Suprapubic skin (tissue), 4 donors: Measurements from ENCODE around the gene R3HCC1L. TPM values are rescaled to one million over a fixed set of nuclear protein-coding genes. Genes with fewer than 3 reads are reported as not detected.
"Not testable (repeated sequence)": the region's sequence is repeated elsewhere in the genome, so short reads cannot be mapped to it uniquely, and the experiment has no call there.

Source experiments
- DNase-seq, 2 donors: peaks; one replicate each; pipeline ENCODE4 v3.0.0-alpha.2; 2019; ENCODE audit warnings: low spot score in 2 of 2
- H3K27ac ChIP-seq: fragments of 200-600 bp; sonication (generic); one replicate; pipeline ENCODE4 v1.5.1; 2019
- H3K27me3 ChIP-seq: fragments of 200-600 bp; sonication (generic); one replicate; pipeline ENCODE4 v1.5.1; 2019
- H3K36me3 ChIP-seq: fragments of 200-600 bp; sonication (generic); one replicate; pipeline ENCODE4 v1.5.1; 2019
- H3K4me1 ChIP-seq: fragments of 200-600 bp; sonication (generic); one replicate; pipeline ENCODE4 v1.5.1; 2019
- H3K4me3 ChIP-seq: fragments of 200-600 bp; sonication (generic); one replicate; pipeline ENCODE4 v1.5.1; 2019; ENCODE audit warnings: mild to moderate bottlenecking
- H3K9me3 ChIP-seq: fragments of 200-600 bp; sonication (generic); one replicate; pipeline ENCODE4 v1.5.1; 2019
- CTCF ChIP-seq, 2 donors: fragments of 200-600 bp in 1 of 2; fragments of 450-650 bp in 1 of 2; sonication (generic) in 1 of 2; IDR thresholded peaks; one replicate each; pipeline ENCODE4 v1.5.1; 2016 to 2019; ENCODE audit warnings: antibody characterized with exemption in 2 of 2, mild to moderate bottlenecking in 1 of 2, moderate library complexity in 1 of 2
- EP300 ChIP-seq: sonication (generic); formaldehyde crosslinking; IDR thresholded peaks from one replicate; pipeline ENCODE4 v1.6.1; 2017; ENCODE audit warnings: antibody characterized with exemption
- POLR2A ChIP-seq, 2 donors: fragments of 450-650 bp; IDR thresholded peaks; one replicate each; pipeline ENCODE4 v1.6.1; 2017; ENCODE audit warnings: antibody characterized with exemption in 2 of 2, mild to moderate bottlenecking in 2 of 2, moderate library complexity in 2 of 2
- POLR2AphosphoS5 ChIP-seq, 3 donors: sonication (generic); formaldehyde crosslinking; IDR thresholded peaks; one replicate each; pipeline ENCODE4 v1.6.1; 2017; ENCODE audit warnings: antibody characterized with exemption in 3 of 3
- WGBS: methylation state at CpG from one replicate; pipeline ENCODE4 v1.1.5; 2018; 5-methylcytosine and 5-hydroxymethylcytosine counted together
- total RNA-seq, 4 donors: library from RNA; depleted of rRNA; stranded (reverse); fragments of >200 nt; gene quantifications; one replicate each; pipeline ENCODE4 v1.1.0, GENCODE V29; 2016

R3HCC1L gene
- total RNA-seq, 4 donors from 2014 or later: 7.9 to 17.5 (median 9.7) TPM

- Histone ChIP-seq H3K4me1 (peaks cover 23% of the 10 kb centered on the region), H3K27me3 (no peaks in the 10 kb centered on the region), H3K27ac (no peak overlapping the region), H3K9me3 (peaks cover 5% of the 10 kb centered on the region), H3K36me3 (peaks cover 7% of the 10 kb centered on the region), H3K4me3 (no peak overlapping the region)
- 94% methylated on average over 2 of the region's 2 CpGs for WGBS
- no peak for DNase-seq
- TF ChIP-seq POLR2AphosphoS5 (IDR thresholded peaks at IDR 0.05) (no peak), POLR2A (IDR thresholded peaks at IDR 0.05) (no peak), CTCF (IDR thresholded peaks at IDR 0.05) (no peak), EP300 (no peak)
These were observed 80.9 kb downstream of the R3HCC1L start for GRCh38 chr10:98215373-98215772.

DNA sequence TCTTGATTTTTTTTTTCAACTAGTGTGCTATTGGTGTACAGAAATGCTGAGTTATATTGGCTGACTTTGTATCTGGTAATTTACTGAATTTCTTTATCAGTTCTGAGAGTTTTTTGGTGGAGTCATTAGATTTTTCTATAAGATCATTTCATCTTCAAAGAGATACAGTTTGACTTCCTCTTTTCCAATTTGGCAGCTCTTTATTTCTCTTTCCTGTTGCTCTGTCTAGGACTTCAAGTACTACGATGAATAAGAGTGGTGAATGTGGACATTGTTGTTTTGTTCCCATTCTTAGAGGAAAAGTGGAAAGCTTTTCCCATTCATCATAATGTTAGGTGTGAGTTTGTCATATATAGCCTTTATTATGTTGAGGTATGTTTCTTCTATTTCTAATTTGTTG lies 83.3 kb downstream of the R3HCC1L start:
- 66% methylated on average over 1 of the region's 1 CpG for WGBS
- TF ChIP-seq POLR2AphosphoS5 (IDR thresholded peaks at IDR 0.05): no peak
- no peak for TF ChIP-seq CTCF (IDR thresholded peaks at IDR 0.05)
- TF ChIP-seq EP300: no peak
- no peak for TF ChIP-seq POLR2A (IDR thresholded peaks at IDR 0.05)
- H3K4me1 ChIP-seq: peaks cover 7% of the 10 kb centered on the region
- no peak for DNase-seq
- no peak overlapping the region for H3K27ac ChIP-seq
- no peaks in the 10 kb centered on the region for H3K27me3 ChIP-seq
- peaks cover 4% of the 10 kb centered on the region for H3K36me3 ChIP-seq
- no peak overlapping the region for H3K4me3 ChIP-seq
- H3K9me3 ChIP-seq: peaks cover 5% of the 10 kb centered on the region

DNA sequence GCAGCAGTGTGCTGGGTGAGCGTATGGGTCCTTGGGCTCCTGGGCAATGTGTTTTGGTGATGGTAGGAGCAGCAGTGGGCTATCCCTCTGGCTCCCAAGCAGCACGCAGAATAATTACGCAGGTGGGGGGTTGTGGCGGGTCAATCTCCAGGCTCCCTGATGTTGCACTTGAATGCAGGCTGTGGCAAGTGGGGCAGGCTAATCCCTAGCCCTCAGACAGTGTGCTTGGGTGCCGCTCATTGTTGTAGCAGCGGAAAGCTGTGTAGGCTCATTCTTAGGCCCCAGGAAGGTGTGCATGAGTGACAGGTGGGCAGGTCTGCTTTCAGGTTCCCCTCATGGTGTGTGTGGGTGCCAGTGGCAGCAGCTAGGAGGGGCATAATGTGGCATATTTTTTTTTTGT lies 89.4 kb downstream of the R3HCC1L start:
- Histone ChIP-seq H3K27ac (no peak overlapping the region), H3K4me3 (no peak overlapping the region), H3K36me3 (no peaks in the 10 kb centered on the region), H3K4me1 (peaks cover 4% of the 10 kb centered on the region), H3K9me3 (peaks cover 5% of the 10 kb centered on the region), H3K27me3 (no peaks in the 10 kb centered on the region)
- no peak for DNase-seq
- WGBS: 95% methylated on average over 6 of the region's 6 CpGs
- TF ChIP-seq EP300: no peak

DNA sequence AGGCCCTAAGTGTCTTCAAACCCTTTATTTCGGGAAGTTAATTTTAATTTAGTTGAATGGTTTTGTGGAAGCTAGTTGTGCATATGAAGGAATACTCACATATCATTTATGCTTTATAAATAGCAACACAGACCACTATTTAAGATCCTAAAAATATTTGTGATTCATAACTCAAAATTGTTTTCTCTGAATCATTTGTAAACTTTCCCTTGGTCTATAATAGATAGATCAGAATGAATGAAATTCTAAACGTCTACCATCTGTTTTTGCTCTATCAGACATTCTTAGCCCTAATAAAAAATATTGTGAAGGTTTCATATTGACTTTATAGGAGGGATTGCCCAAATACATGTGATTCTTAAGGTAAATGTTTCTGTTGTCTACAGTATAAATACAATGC lies 90.1 kb downstream of the R3HCC1L start:
- no peaks in the 10 kb centered on the region for H3K36me3 ChIP-seq
- no peak for TF ChIP-seq EP300
- no peak for TF ChIP-seq POLR2A (IDR thresholded peaks at IDR 0.05)
- no peak for TF ChIP-seq CTCF (IDR thresholded peaks at IDR 0.05)
- TF ChIP-seq POLR2AphosphoS5 (IDR thresholded peaks at IDR 0.05): no peak
- peaks cover 4% of the 10 kb centered on the region for H3K4me1 ChIP-seq
- H3K27ac ChIP-seq: no peak overlapping the region
- no peak for DNase-seq
- H3K9me3 ChIP-seq: no peaks in the 10 kb centered on the region
- no peaks in the 10 kb centered on the region for H3K27me3 ChIP-seq
- H3K4me3 ChIP-seq: no peak overlapping the region
- 68% methylated on average over 2 of the region's 2 CpGs for WGBS

DNA sequence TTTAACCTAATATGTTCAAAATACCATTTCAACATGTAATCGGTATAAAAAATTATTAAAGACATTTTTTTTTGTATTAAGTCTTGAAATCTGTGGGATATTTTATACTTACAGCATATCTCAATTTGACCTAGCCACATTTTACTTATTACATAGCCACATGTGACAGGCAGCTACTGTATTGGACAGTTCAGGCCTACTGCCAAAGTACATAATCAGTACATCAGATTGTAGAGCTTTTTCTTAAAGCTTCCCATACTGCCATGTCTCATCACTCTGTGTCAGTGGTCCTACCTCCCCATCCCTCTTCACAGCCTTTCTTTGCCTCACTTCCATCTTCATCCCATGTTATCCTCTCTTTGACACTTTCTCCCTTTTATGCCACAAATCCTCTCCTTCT lies 90.5 kb downstream of the R3HCC1L start:
- Histone ChIP-seq H3K36me3 (no peaks in the 10 kb centered on the region), H3K4me3 (no peak overlapping the region), H3K4me1 (peaks cover 4% of the 10 kb centered on the region), H3K27ac (no peak overlapping the region), H3K27me3 (no peaks in the 10 kb centered on the region), H3K9me3 (no peaks in the 10 kb centered on the region)
- DNase-seq: no peak
- TF ChIP-seq CTCF (IDR thresholded peaks at IDR 0.05) (no peak), POLR2A (IDR thresholded peaks at IDR 0.05) (no peak), EP300 (no peak), POLR2AphosphoS5 (IDR thresholded peaks at IDR 0.05) (no peak)
- 95% methylated on average over 1 of the region's 1 CpG for WGBS

GRCh38 chr10:98226508-98227144 lies 92.2 kb downstream of the R3HCC1L start:
- Histone ChIP-seq H3K36me3 (peaks cover 4% of the 10 kb centered on the region), H3K4me3 (no peak overlapping the region), H3K27ac (no peak overlapping the region), H3K27me3 (no peaks in the 10 kb centered on the region), H3K4me1 (peaks cover 4% of the 10 kb centered on the region), H3K9me3 (no peaks in the 10 kb centered on the region)
- no peak for DNase-seq
- TF ChIP-seq CTCF (IDR thresholded peaks at IDR 0.05) (no peak), POLR2AphosphoS5 (IDR thresholded peaks at IDR 0.05) (no peak), POLR2A (IDR thresholded peaks at IDR 0.05) (no peak)
- WGBS: 92% methylated on average over 1 of the region's 1 CpG

- not testable (repeated sequence) for H3K27ac ChIP-seq, H3K27me3 ChIP-seq, DNase-seq, H3K4me1 ChIP-seq, H3K4me3 ChIP-seq, H3K9me3 ChIP-seq
- H3K36me3 ChIP-seq: peaks cover 11% of the 10 kb centered on the region
- WGBS: 94% methylated on average over 3 of the region's 3 CpGs
These were observed 93.3 kb downstream of the R3HCC1L start for GRCh38 chr10:98227713-98228112.

DNA sequence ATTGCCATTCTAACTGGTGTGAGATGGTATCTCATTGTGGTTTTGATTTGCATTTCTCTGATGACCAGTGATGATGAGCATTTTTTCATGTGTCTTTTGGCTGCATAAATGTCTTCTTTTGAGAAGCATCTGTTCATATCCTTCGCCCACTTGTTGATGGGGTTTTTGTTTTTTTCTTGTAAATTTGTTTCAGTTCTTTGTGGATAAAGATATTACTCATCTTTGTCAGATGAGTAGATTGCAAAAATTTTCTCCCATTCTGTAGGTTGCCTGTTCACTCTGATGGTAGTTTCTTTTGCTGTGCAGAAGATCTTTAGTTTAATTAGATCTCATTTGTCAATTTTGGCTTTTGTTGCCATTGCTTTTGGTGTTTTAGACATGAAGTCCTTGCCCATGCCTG lies 93.8 kb downstream of the R3HCC1L start:
- H3K4me3 ChIP-seq, DNase-seq, H3K27ac ChIP-seq, H3K27me3 ChIP-seq, H3K4me1 ChIP-seq, H3K9me3 ChIP-seq: not testable (repeated sequence)
- 96% methylated on average over 1 of the region's 1 CpG for WGBS
- H3K36me3 ChIP-seq: peaks cover 11% of the 10 kb centered on the region
